WI38 (cell line): ENCODE data around the gene PLPPR1.

Experiments
- H3K4me3 ChIP-seq: 2 replicates; pipeline ENCODE4 v1.5.1; 2011; ENCODE audit warnings: low read depth, mild to moderate bottlenecking, control low read depth, low read length
- TF ChIP-seq, protein P1 (sequence below): IDR thresholded peaks from 2 replicates; pipeline ENCODE4 v1.5.1; 2012; ENCODE audit warnings: low read depth, mild to moderate bottlenecking, control low read depth, low read length

PLPPR1 gene

DNA sequence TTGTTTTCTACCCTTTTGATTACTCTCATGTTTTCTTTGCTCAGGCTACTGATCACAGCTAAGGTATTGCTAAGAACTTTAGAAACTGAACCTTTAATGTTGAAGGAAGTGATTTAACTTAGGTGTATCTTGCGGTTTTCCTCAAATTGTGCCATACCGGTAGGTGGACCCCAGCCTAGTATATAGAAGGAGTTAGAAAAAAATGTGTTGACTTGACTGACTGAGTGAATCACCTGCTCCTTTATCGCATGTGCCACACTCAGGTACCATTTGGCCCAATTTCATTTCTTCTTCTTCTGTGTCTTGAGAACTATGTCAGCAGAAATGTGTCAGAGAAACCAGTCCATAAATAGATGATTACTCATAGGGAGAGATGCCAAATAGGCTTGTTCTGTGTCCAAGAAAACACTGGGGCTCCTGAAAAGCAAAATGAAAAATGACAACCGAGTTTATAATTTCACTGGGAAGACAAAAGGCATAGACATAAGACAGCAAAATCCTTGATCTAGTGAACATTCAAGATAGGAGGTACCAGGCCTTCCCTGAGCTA is 19.4 kb downstream of the PLPPR1 start:
- H3K4me3 ChIP-seq = no peak overlapping the region
- TF ChIP-seq, protein P1, sequence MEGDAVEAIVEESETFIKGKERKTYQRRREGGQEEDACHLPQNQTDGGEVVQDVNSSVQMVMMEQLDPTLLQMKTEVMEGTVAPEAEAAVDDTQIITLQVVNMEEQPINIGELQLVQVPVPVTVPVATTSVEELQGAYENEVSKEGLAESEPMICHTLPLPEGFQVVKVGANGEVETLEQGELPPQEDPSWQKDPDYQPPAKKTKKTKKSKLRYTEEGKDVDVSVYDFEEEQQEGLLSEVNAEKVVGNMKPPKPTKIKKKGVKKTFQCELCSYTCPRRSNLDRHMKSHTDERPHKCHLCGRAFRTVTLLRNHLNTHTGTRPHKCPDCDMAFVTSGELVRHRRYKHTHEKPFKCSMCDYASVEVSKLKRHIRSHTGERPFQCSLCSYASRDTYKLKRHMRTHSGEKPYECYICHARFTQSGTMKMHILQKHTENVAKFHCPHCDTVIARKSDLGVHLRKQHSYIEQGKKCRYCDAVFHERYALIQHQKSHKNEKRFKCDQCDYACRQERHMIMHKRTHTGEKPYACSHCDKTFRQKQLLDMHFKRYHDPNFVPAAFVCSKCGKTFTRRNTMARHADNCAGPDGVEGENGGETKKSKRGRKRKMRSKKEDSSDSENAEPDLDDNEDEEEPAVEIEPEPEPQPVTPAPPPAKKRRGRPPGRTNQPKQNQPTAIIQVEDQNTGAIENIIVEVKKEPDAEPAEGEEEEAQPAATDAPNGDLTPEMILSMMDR = no peak

DNA sequence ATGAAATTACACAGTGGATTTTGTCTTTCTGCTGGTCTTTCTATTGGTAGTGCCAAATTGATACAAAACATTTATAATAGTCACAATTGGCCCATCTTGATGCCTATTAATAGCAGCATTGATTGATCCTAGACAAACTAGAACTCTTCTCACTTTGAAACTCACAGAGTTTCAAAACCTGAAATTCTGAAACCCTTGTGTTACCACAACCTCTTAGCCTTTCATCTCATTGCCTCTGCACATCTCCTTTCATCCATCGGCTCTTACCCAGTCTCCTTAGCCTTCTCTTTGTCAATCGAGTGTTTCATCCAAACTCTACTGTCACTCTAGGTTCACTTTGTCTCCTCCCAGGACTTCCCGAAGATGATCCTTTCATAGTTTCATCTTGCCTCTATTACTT is 22.1 kb downstream of the PLPPR1 start:
- TF ChIP-seq, protein P1 = no peak
- no peak overlapping the region for H3K4me3 ChIP-seq

DNA sequence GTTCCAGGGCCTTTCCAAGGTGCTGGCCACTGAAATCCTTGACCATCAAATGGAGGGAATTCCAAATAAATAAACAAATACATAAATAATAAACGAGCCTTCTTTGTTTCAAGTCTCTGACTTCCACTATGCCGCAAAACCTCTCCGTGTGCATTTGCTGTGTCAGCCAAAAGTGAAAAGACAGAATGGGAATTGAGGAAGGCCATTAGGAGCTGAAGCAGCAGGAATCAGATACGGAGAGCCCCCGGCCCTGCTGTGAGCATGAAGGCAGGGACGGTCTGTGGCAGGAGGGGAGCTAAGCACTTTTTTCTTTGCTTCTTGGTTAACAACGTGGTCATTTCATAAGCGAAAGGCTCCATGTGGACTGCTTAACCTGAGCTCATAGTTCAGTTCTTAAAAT is 26.1 kb downstream of the PLPPR1 start:
- H3K4me3 ChIP-seq = no peak overlapping the region
- TF ChIP-seq, protein P1 = no peak

DNA sequence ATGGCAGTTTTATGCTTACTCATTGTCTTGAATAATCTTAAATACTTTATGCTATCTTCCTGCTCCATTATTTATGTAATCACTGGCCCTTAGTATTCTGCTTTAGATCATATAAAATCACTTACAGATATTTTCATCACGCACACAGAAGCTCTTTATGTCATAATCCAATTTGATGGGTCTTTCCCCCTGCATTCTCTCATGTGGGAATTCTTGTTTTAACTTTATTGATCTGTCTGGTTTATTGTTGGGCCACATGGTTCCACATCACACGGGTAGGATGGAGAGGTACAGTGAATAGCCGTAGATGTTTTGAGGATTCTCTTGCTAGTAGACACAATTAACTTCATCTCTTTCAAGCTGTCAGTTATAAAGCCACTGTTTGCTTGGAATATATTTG is 27.0 kb downstream of the PLPPR1 start:
- TF ChIP-seq, protein P1 = no peak
- no peak overlapping the region for H3K4me3 ChIP-seq

DNA sequence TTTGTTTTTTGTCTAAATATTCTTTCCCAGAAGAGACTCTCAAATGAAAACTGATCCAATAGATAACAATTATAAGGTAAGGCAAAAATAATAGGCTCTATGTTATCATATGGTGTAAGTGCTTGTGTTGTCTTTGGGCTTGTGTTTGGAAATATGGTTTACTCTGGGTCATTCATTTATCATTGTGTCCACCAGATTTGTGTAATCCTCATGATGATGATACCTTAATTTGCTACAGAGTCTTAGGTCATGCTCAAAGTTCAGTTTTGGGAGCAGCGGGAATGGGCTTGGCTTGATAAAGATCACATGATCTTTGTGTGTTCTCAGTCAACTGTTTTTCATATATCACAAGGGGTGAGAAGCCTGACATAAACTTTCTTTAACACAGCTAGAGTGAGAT is 34.2 kb downstream of the PLPPR1 start:
- TF ChIP-seq, protein P1 = no peak
- no peak overlapping the region for H3K4me3 ChIP-seq

DNA sequence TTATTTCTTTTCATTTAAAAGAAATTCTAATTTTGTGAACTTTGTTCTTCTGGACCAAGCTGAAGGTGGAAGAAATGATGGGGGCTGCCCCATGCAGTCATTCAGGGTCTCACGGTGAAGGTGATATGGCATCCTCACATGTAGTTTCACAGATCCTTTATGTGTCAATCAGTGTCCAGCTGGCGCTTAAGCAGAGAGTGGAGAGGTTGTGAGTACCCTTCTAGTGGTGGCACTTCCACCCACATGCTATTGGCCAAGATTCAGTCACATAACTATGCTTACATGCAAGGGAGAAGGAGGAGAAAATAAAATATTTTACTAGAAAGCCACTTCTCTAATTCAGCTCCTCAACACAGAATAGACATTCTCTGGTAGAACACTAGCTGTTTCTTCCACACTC is 34.7 kb downstream of the PLPPR1 start:
- TF ChIP-seq, protein P1 = no peak
- H3K4me3 ChIP-seq = no peak overlapping the region

DNA sequence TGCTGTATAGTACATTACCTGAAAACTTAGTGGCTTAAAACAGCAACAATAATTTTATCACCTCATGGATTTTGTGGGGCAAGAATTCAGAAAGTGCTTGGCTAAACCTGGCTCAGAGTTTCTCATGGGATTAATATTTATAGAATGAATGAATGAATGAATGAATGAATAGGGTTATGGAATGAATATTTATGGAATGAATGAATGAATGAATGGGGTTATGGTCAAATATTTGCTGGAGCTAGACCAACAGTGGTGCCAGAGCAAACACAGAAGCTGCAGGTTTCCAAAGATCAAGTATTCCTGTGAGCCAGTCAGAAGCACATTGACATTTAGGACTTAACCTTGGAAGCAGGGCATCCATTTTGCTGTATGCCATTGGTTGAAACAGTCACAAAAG is 35.7 kb downstream of the PLPPR1 start:
- H3K4me3 ChIP-seq = no peak overlapping the region
- TF ChIP-seq, protein P1 = no peak
